HG03066 (cell line): Measurements from ENCODE around the gene BICC1.

Source experiments
- ATAC-seq: cut with Tn5 transposase; IDR thresholded peaks from one replicate; pipeline ENCODE4 v1.9.1; 2021; ENCODE audit warnings: low read depth; ENCODE audit not compliant: unreplicated experiment

Gene BICC1

DNA sequence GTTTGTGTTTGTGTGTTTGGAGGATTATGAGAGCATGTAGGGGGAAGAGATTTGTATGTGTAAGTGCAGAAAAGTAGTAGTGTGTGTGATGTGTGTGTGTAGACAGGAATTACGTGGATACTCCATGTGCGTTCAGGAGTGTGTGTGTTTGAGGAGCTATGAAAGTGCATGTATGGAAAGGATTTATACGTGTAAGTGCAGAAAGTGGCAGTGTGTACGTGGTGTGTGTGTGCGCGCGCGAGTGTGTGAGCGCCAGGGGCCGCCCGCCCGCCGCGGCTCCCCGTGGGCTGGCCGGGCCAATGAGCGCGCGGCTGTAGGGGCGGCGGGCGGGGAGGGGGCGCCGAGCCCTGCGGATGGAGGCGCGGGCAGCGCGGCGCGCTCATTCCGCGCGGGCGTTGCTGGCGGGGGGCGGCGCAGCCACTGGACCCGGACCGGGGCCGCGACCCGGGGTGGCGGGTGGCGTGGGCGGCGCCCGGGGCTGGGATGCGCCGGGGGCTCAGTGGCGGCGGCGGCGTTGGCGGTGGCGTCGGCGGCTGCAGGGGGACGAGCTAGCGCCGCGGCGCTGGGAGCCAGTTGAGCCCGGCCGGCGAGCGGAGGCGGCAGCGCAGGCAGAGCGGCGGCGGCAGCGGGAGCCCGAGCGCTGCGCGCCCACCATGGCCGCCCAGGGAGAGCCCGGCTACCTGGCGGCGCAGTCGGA, at the start of gene BICC1:
Gene BICC1 (plus strand): TSS at position 382 of the 697 bp plus-strand sequence. CDS start 272 bp downstream, at position 654.
- no peak for ATAC-seq

- no peak for ATAC-seq
Observed at GRCh38 chr10:58464956-58465355, 47.7 kb upstream of the BICC1 start.

DNA sequence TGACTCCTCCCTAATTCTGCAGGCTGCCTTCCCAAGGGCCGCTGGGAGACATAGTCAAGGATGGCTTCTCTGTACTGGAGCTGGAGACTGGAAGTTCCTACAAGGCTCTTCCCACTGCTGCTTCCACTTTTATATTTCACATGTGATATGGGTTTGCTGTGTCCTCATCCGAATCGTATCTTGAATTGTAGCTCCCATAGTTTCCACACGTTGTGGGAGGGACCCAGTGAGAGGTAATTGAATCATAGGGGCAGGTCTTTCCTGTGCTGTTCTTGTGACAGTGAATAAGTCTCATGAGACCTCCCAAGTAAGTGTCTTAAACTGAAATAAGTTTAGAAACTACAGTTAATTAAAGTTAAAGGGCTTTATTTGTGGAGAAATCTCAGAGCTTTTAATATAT, 47.0 kb upstream of the BICC1 start:
- no peak for ATAC-seq

DNA sequence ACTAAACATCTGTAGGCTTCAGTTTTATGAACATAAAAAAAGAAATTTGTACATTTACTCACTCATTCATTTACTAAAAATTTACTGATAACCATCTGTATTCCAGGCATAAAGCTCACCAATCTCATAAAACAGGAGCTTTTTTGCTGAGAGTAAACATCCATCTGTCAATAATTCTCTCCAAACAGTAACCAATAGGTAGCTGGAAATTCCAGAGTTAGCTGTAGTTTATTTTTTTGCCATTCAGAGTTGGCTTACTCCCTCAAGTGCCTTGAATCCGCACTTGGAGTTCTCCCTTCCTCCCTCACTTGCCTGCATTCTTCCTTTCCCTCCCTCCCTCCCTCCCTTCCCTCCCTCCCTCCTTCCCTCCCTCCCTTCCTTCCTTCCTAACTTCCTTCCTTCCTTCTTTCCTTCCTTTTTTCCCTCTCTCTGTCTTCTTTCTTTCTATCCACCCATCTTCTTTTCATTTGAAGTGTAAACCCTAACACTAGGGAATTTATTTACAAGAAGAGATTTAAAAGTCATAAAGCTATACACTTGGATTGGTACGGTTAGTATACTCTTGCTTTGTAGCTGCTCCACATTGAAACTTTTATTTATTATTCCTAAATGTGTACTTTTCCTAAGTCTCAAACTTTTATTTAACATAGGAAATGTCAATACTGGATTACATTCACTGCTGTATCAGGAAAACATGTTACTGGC, 44.6 kb upstream of the BICC1 start:
- no peak for ATAC-seq

DNA sequence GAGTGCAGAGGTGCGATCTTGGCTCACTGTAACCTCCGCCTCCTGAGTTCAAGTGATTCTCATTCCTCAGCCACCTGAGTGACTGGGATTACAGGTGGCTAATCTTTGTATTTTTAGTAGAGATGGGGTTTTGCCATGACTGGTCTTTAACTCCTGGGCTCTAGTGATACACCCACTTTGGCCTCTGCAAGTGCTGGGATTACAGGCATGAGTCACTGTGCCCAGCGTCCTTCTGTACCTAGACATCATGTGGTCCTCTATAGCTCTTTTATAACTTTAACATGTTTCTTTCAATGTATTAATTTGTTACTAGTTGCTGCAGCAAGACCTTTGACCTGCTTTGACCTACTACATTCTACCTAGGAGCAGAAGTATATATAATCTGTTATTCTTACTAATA, 38.7 kb upstream of the BICC1 start:
- ATAC-seq, result no peak

DNA sequence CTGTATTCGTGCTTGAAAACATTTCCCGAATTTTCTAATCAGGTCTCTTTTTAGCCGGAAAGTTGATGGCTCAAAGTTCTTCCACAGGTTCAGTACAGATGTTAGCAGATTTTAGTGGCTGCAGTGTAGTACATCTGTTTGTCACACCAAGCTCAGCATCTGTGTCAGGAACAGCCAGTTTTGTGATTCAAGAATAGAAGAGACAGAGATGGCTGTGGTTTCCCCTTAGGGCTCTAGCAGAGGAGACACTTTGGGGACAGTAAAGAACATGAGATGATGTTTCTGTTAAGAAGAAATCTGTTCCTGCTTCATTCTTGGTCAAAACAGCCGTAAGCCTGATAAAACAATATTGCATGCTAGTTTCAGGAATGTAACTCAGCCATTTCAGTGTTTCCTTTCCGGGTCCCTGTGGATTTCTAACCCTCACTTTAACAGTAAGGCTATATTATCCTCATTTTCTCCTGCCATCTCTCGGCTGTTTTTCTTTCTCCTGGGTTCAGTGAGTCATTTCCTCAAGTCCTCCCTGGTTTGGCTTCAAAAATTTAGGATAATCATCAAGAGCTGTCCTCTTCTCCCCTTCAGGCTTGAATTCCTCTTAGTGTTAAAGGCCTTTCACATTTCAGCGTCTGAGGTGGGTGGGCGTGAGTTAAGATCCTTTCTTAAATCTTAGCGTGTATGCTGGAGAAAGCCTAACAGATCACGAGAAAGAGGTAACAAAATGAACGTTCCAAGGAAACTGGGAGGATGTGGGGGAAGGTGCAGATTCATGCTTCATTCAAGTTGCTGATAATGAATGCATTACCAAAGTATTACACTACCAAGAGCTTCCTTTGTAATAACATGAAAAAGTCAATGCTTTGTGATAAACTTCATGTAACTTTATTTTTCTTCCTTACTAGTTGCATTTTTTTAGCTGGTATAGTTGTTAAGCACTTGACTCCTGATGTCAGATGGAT, 37.1 kb upstream of the BICC1 start:
- ATAC-seq, result no peak

DNA sequence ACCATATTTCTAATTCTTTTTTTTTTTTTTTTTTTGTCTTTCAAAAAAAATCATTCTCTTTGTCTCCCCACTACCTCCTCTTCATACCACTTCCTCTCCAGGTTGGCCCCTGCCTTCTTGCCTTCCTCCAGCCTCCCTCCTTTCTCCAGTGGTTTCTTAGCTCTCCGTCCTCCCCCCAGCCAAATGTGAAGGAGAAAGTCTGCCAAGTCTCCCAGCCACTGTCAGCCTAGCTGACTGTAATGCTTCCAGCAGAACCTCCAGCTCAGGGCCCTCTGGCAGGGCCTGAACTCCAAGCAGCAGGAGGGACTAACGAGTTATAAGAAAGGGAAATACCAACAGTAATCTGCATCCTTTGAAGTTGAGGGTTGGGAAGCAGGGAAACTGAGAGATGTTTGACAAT, 35.5 kb upstream of the BICC1 start:
- no peak for ATAC-seq

DNA sequence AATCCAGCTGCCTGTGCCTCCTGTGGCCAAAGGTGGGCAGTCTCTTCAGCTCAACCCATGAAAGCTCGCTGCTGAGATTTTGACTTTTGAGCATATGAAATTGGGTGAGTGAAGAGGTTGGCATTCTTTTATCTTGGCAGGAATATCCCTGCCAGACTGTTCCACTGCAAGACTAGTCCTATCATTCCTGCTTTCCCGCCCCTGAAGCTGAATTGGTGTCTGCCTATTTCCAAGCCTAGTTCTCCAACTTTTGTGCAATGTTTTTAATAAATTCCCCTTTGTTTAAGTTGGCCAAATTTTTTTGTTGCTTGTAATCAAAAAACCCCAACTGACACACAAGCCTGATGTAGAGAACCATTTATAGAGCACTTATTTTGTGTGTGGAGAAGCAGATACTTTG, 34.8 kb upstream of the BICC1 start:
- ATAC-seq, result no peak

GRCh38 chr10:58479045-58479444, 33.6 kb upstream of the BICC1 start:
- no peak for ATAC-seq

DNA sequence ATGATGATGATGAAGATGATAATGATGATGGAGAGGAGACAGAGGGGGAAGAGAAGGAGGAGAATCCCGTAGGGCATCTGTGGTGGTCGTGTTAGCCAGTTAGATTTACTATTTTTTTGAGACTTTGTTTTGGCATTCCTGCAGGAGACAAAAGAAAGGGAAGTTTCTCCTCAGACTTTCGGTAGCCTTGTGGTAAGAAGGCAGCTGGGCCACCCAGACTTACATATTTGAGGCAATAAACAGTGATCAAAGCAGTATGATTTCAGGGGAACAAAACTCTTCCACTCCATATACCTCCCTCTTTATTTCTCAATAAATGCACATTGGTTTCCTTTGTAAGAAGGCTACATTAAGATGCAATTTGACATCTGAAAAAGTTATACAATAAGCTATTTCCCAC, 32.4 kb upstream of the BICC1 start:
- ATAC-seq, result no peak

- no peak for ATAC-seq
Observed at GRCh38 chr10:58481569-58482109, 31.0 kb upstream of the BICC1 start.

DNA sequence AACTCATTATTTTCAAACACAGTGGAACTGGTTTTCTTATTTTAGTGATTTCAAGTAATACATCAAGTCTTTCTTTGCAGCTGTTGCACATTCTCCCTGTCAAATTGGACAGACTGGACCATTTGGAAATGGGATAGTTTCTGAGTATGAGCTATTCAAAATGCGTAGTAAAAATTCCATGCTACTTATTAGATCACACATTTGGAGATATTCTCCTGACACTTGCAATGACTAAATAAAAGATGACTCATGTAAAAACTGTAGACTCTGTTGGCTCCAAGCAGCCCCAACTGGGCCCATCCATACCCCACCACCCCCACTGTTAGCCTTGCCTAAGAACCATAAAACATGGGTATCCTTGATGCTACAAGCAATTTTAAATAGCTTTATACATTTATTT, 25.9 kb upstream of the BICC1 start:
- ATAC-seq, result no peak

- no peak for ATAC-seq
Observed at GRCh38 chr10:58488921-58489320, 23.8 kb upstream of the BICC1 start.

GRCh38 chr10:58502956-58503355, 9.7 kb upstream of the BICC1 start:
- no peak for ATAC-seq

- ATAC-seq, result no peak
Observed at GRCh38 chr10:58508316-58508715, 4.4 kb upstream of the BICC1 start.

- no peak for ATAC-seq
Observed at GRCh38 chr10:58511765-58512490, 744 bp upstream of the BICC1 start.

DNA sequence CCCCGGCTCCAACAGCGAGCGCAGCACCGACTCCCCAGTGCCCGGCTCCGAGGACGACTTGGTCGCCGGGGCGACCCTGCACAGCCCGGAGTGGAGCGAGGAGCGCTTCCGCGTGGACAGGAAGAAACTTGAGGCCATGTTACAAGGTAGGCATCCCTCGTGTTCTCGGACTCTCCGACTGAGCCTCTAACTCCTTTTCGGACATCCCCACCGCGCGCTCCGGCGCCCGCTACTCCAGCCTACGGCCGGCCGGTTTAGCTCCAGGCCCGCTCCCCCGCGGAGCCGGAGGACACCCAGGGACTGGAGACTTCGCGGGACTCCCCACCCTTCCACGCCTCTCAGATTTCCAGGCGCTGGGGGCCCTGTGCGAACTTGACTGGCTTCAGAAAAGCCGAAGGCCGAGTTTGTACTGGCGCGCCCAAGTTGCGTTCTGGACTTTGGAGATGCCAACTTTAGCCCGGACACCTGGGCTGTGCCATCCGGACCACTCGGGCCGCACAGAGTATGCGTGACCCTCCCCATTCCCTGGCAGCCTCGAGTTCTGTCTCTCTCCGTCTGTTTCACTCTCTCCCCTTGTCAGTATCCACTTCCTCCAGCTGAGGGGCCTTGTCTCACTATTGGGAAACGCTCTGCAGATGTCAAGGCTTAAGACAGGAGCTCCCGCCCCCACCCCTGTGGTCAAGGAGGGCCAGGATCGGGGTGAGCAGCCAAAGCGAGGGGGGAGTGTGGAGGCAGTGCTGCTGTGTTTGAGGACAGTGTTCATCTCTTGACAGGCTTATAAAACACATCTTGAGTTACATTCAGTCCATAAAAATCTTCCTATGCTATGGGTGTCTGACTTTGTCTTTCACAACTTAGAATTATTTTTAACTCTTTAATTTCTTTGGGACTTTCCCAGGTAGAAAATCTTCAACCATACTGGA, 777 bp downstream of the BICC1 start:
- ATAC-seq, result no peak

DNA sequence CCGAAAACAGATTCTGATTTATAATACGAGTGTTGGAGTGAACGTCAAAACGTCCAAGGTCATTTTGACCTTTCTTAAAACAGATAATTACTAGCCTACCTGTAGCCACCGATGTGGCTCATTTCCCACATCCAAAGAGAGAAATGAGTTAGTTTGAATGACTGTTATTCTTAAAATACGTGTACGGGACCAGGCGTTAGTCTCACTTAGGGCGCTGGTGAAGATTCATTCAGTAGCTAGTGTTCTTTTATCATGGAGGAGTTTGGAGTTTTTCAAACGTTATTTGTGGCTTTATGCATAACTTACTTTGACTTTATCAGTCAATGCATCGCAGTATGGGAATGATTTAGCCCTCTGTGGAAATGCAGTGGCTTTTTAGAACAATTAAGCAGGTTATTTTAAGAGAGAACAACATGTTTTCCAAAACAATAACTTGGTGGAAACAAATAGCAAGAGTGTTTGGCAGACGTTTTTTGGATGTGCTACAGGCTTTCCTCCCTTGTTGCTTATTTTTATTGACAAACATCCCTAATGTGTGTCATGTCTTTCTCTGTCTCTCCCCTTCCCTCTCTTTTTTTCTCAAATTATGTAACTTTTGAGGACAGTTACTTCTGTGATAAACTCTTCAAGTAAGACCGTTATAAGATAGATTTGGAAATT, 1.6 kb downstream of the BICC1 start:
- ATAC-seq, result no peak
